Right lobe of liver (tissue), 6 donors: ENCODE measurements around the gene TSPAN11. TPM values are rescaled to one million over a fixed set of nuclear protein-coding genes. Genes with fewer than 3 reads are reported as not detected.

Source experiments
- ATAC-seq, 4 donors: fragments of 200-7000 bp; cut with Tn5 transposase; one replicate each; pipeline ENCODE4 v1.9.1; 2020; ENCODE audit warnings: mild to moderate bottlenecking in 4 of 4, moderate library complexity in 4 of 4
- DNase-seq, 3 donors: peaks; one replicate each; pipeline ENCODE4 v3.0.0-alpha.2; 2020
- H3K27ac ChIP-seq, 3 donors: fragments of 200-600 bp; one replicate each; pipeline ENCODE4 v1.8.0; 2022
- H3K27me3 ChIP-seq, 2 donors: fragments of 200-600 bp; one replicate each; pipeline ENCODE4 v1.8.0; 2022
- H3K36me3 ChIP-seq, 4 donors: fragments of 200-600 bp; sonication (generic) in 1 of 4; one replicate each; pipeline versions ENCODE4 v1.5.1 to v1.8.0; 2017 to 2022; ENCODE audit warnings: control low read depth in 1 of 4
- H3K4me1 ChIP-seq, 4 donors: fragments of 200-600 bp; sonication (generic) in 1 of 4; one replicate each; pipeline versions ENCODE4 v1.5.1 to v1.8.0; 2017 to 2022; ENCODE audit warnings: control low read depth in 1 of 4
- H3K4me3 ChIP-seq, 3 donors: fragments of 200-600 bp; one replicate each; pipeline ENCODE4 v1.8.0; 2022
- H3K9me3 ChIP-seq, 4 donors: fragments of 200-600 bp; sonication (generic) in 1 of 4; one replicate each; pipeline versions ENCODE4 v1.5.1 to v1.8.0; 2017 to 2022; ENCODE audit warnings: control low read depth in 1 of 4
- CTCF ChIP-seq, 4 donors: fragments of 200-600 bp in 3 of 4; fragments of 450-650 bp in 1 of 4; IDR thresholded peaks; one replicate each; pipeline versions ENCODE4 v1.5.1 to v1.8.0; 2016 to 2022; ENCODE audit warnings: antibody characterized with exemption in 4 of 4, mild to moderate bottlenecking in 2 of 4
- POLR2A ChIP-seq: fragments of 450-650 bp; IDR thresholded peaks from one replicate; pipeline ENCODE4 v1.6.1; 2017; ENCODE audit warnings: antibody characterized with exemption, mild to moderate bottlenecking
- WGBS: methylation state at CpG from one replicate; pipeline ENCODE4 v1.1.6; 2018; ENCODE audit warnings: low coverage, low lambda C conversion rate; ENCODE audit not compliant: insufficient coverage; ENCODE audit errors: missing lambda C conversion rate; 5-methylcytosine and 5-hydroxymethylcytosine counted together
- intact Hi-C, 2 donors: fragments of 100-400 bp; cut with DNase I; formaldehyde crosslinking; loops; one replicate each; pipeline versions ENCODE4 v1.11.2 to v1.14.1; 2022
- total RNA-seq, 6 experiments: library from RNA; depleted of rRNA in 2 of 6; stranded (reverse); fragments of >200 nt in 2 of 6; fragmentation: NEBNext Ultra II Directional in 3 of 6; extraction: Animal tissue kit (Norgen Biotek cat#: 25700) in 3 of 6; gene quantifications; one replicate each; pipeline versions ENCODE4 v1.1.0 to v1.2.4, GENCODE V29; 2016 to 2023
- donor health status: DM: no; HTN: yes; CAD: no.
- donor health status: DM: no; HTN: no; CAD: no.
- donor health status: DM: no; HTN: no; CAD: no.
- donor health status: DM: no; HTN: yes; CAD: no.
- donor health status: DM: no; HTN: yes; CAD: no.

TSPAN11 gene
- total RNA-seq, 6 experiments from 2014 or later: 0.31 to 1.00 (median 0.60) TPM

GRCh38 chr12:30970559-30971197 lies 44.1 kb downstream of the TSPAN11 start:
- H3K27me3 ChIP-seq: no peaks in the 10 kb centered on the region
- WGBS: 17% methylated on average over 5 of the region's 7 CpGs
- intact Hi-C loops: no loop called here
- no peak overlapping the region for H3K4me3 ChIP-seq
- H3K9me3 ChIP-seq: no peaks in the 10 kb centered on the region
- no peaks in the 10 kb centered on the region for H3K4me1 ChIP-seq
- ATAC-seq: no peak
- no peaks in the 10 kb centered on the region for H3K36me3 ChIP-seq
- no peak for TF ChIP-seq POLR2A
- no peak for TF ChIP-seq CTCF (IDR thresholded peaks at IDR 0.05)
- no peak overlapping the region for H3K27ac ChIP-seq
- DNase-seq: no peak

GRCh38 chr12:30972035-30972434 lies 45.5 kb downstream of the TSPAN11 start:
- no peak overlapping the region for H3K4me3 ChIP-seq
- no peak for TF ChIP-seq CTCF (IDR thresholded peaks at IDR 0.05)
- TF ChIP-seq POLR2A: no peak
- H3K36me3 ChIP-seq: no peaks in the 10 kb centered on the region
- H3K27me3 ChIP-seq: no peaks in the 10 kb centered on the region
- WGBS: 35% methylated on average over 6 of the region's 6 CpGs
- intact Hi-C loops: no loop called here
- ATAC-seq: no peak
- no peak overlapping the region for H3K27ac ChIP-seq
- no peaks in the 10 kb centered on the region for H3K9me3 ChIP-seq
- no peak for DNase-seq
- no peaks in the 10 kb centered on the region for H3K4me1 ChIP-seq

DNA sequence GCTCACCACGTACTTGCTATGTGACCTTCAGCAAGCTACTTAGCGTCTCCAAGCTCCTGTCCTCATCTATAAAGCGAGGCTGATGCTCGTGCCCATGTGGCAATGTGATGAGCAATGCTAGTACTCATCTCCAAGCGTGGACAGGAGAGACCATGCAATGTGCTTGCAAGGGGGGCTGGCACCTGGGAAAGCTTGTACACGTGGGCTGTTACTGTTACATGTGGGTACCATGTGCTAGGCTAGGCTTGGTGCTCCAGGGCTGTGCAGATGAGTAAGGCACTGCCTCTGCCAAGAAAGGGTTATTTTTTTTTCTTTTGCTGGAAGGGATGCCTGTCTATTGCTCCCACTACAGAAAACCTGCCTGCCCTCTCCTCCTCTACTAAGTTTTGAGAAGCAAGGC lies 46.6 kb downstream of the TSPAN11 start:
- Histone ChIP-seq H3K4me3 (no peak overlapping the region), H3K9me3 (no peaks in the 10 kb centered on the region), H3K27me3 (no peaks in the 10 kb centered on the region), H3K4me1 (no peaks in the 10 kb centered on the region), H3K36me3 (no peaks in the 10 kb centered on the region), H3K27ac (no peak overlapping the region)
- ATAC-seq: no peak
- intact Hi-C loops: no loop called here
- no peak for DNase-seq
- WGBS: 63% methylated on average over 6 of the region's 6 CpGs
- no peak for TF ChIP-seq CTCF (IDR thresholded peaks at IDR 0.05)
- TF ChIP-seq POLR2A: no peak

DNA sequence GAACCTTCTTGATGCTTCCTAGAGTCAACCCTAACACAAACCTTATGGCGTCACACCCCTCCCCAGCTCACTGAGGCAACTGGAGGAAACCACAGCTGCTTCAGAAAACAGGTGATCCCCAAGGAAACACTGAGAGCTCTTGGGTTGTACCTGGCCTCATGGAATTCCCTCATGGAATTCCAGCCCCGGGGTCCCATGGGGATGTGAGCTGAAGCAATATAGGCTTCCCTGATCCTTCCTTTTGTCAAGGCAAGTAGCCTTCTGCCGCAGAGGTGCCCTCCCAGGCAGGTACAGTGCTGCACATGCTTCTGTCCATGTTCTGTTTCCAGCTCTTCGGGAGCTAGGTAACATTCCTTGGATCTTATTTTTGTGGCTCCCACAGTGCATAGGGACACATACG lies 47.3 kb downstream of the TSPAN11 start:
- H3K4me3 ChIP-seq: no peak overlapping the region
- no peak for DNase-seq
- no peaks in the 10 kb centered on the region for H3K4me1 ChIP-seq
- no peaks in the 10 kb centered on the region for H3K36me3 ChIP-seq
- ATAC-seq: no peak
- intact Hi-C loops: no loop called here
- TF ChIP-seq POLR2A: no peak
- no peak for TF ChIP-seq CTCF (IDR thresholded peaks at IDR 0.05)
- WGBS: 55% methylated on average over 3 of the region's 5 CpGs
- no peaks in the 10 kb centered on the region for H3K27me3 ChIP-seq
- H3K27ac ChIP-seq: no peak overlapping the region
- no peaks in the 10 kb centered on the region for H3K9me3 ChIP-seq
